ENCODE results near the gene INSRR. TPM values are rescaled to one million over a fixed set of nuclear protein-coding genes. Genes with fewer than 3 reads are reported as not detected.

Gene INSRR
- total RNA-seq, 1 donor from 2014 or later, result 0.45 TPM

DNA sequence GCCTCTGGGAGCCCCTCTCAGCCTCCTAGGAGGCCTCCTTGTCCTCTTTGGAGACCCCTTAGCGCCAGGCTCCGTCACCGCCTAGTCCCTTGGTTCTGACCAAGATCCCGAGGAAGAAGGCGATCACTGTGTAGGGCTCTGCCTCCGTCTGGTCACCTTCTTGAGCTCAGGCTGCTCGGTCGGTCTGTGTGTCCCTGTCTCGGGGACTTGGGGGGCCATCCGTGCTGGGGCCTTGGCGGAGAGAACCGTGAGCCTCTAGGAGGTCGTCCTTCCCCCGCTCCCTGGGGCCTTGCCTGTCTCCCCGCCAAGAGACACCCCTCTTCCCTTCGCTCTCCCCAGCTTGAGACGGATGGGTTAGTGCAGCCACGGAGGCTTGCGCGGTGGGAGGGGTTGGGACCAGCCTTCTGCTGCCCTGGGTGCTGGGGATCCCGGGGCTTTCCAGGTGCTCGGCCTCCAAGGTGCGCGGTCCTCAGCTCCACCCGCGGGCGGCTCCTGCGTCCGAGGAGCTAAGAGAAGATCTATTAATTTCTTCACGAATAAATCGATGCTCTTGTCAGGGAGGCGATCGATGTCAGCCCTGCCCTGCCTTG is 701 bp upstream of the INSRR start:
- H3K9me3 Mint-ChIP-seq, result no peaks in the 10 kb centered on the region
- peak overlapping the region; percentile 59 for H3K4me3 Mint-ChIP-seq
- H3K36me3 Mint-ChIP-seq, result no peaks in the 10 kb centered on the region
- H3K27me3 Mint-ChIP-seq (ENCODE audit: low read depth), result peaks cover 70% of the 10 kb centered on the region
- no peak overlapping the region for H3K27ac Mint-ChIP-seq
- DNase-seq (ENCODE audit: low spot score in 2 of 2, unreplicated experiment in 2 of 2), result no peak
- H3K4me1 Mint-ChIP-seq, result peaks cover 42% of the 10 kb centered on the region
- TF ChIP-seq, protein P1, sequence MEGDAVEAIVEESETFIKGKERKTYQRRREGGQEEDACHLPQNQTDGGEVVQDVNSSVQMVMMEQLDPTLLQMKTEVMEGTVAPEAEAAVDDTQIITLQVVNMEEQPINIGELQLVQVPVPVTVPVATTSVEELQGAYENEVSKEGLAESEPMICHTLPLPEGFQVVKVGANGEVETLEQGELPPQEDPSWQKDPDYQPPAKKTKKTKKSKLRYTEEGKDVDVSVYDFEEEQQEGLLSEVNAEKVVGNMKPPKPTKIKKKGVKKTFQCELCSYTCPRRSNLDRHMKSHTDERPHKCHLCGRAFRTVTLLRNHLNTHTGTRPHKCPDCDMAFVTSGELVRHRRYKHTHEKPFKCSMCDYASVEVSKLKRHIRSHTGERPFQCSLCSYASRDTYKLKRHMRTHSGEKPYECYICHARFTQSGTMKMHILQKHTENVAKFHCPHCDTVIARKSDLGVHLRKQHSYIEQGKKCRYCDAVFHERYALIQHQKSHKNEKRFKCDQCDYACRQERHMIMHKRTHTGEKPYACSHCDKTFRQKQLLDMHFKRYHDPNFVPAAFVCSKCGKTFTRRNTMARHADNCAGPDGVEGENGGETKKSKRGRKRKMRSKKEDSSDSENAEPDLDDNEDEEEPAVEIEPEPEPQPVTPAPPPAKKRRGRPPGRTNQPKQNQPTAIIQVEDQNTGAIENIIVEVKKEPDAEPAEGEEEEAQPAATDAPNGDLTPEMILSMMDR (IDR thresholded peaks at IDR 0.05; ENCODE audit: unreplicated experiment), result no peak

DNA sequence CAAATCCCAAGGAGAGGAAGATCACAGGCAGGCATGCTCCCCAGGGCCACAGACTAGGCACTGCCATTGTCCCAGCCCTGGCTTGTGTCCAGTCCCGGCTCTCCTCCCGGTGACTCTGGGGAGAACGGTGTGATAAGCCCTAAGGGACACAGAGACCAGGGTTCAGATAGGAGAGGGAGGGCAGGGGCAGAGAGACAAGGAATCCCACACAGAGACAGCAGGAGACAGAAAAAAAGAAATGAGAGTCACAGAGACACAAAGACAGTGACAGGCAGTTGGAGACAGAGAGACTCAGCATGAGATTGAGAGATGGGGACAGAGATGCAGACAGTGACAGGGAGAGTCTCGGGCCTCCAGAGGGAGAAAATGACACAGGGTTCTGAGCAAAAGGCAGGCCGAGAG is 361 bp downstream of the INSRR start:
- Mint-ChIP-seq H3K27ac (no peak overlapping the region), H3K36me3 (no peaks in the 10 kb centered on the region), H3K4me3 (peak overlapping the region; percentile 46), H3K27me3 (ENCODE audit: low read depth) (peaks cover 79% of the 10 kb centered on the region), H3K4me1 (peaks cover 35% of the 10 kb centered on the region), H3K9me3 (no peaks in the 10 kb centered on the region)
- TF ChIP-seq, protein P1 (IDR thresholded peaks at IDR 0.05; ENCODE audit: unreplicated experiment), result no peak
- DNase-seq (ENCODE audit: low spot score in 2 of 2, unreplicated experiment in 2 of 2), result no peak

DNA sequence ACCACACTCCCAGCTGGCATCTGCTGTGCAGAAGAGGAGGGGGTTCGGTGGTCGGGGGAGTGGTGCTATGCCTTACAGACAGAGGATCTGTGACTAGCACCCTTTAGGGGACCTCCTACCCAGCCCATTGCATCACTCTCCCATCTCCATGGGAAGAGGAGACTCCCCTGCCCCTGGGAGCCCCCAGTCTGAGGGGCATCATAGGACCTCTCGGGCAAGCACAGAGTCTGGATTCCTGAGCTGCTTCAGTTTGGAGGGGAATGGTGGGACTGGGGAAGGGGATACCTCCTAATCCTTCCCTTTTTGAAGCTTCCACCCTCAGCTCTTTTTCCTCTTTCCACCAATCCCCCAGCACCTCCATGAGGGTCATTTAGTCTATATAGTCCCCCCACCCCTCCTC is 1.4 kb downstream of the INSRR start:
- TF ChIP-seq, protein P1 (IDR thresholded peaks at IDR 0.05; ENCODE audit: unreplicated experiment), result no peak
- H3K27me3 Mint-ChIP-seq (ENCODE audit: low read depth), result peaks cover 84% of the 10 kb centered on the region
- H3K4me3 Mint-ChIP-seq, result no peak overlapping the region

DNA sequence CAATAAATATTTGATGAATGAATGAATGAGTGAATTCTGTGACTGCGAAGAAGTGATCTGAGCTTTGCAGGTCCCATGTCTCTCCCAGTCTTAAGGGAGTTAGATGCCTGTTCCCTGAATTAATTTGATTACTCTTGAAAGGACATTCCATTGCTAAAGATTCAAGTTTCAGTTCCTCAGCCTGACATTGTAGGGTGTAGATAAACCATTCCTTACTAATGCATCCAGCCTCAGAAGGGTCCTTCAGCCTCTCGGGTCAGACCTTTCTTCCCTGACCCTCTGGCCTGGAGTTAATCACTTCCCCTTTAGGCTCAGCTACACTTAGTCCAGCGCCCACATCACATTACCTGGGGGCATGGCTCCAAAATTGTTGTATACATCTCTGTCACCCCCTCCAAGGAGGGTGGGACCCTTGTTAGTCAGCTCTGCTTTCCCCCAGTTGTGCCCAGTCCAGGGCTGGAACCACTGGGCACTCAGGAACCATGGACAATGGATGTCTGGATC is 2.6 kb downstream of the INSRR start:
- no peak for DNase-seq (ENCODE audit: low spot score in 2 of 2, unreplicated experiment in 2 of 2)
- TF ChIP-seq, protein P1 (IDR thresholded peaks at IDR 0.05; ENCODE audit: unreplicated experiment), result no peak
- no peaks in the 10 kb centered on the region for H3K36me3 Mint-ChIP-seq
- H3K27ac Mint-ChIP-seq, result no peak overlapping the region
- H3K27me3 Mint-ChIP-seq (ENCODE audit: low read depth), result peaks cover 78% of the 10 kb centered on the region
- peaks cover 17% of the 10 kb centered on the region for H3K4me1 Mint-ChIP-seq
- H3K9me3 Mint-ChIP-seq, result no peaks in the 10 kb centered on the region
- H3K4me3 Mint-ChIP-seq, result no peak overlapping the region

More for the DNA sequence above, 1.4 kb downstream of the INSRR start:
- DNase-seq (ENCODE audit: low spot score in 2 of 2, unreplicated experiment in 2 of 2), result no peak
- Mint-ChIP-seq H3K36me3 (no peaks in the 10 kb centered on the region), H3K9me3 (no peaks in the 10 kb centered on the region), H3K4me1 (peaks cover 24% of the 10 kb centered on the region), H3K27ac (no peak overlapping the region)

DNA sequence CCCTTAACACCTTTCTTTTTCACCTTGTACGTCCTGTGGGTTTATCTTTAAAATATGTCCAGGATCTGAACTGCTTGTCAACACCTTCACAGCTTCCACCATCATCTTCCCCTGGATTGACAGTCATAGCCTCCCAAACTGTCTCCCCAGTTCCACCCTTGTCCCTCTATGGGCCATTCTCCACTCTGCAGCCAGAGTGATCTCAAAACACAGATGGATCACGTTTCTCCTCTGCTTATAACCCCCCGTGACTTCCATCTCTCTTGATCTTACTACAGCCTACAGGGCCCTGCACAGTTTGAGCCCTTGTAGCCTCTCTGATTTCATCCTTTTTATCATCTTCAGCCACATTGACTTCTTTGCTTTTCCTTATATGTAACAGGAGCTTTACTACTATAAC is 4.3 kb downstream of the INSRR start:
- TF ChIP-seq, protein P1 (IDR thresholded peaks at IDR 0.05; ENCODE audit: unreplicated experiment), result no peak
- no peak overlapping the region for H3K27ac Mint-ChIP-seq
- H3K4me1 Mint-ChIP-seq, result peaks cover 9% of the 10 kb centered on the region
- no peaks in the 10 kb centered on the region for H3K36me3 Mint-ChIP-seq
- peaks cover 78% of the 10 kb centered on the region for H3K27me3 Mint-ChIP-seq (ENCODE audit: low read depth)
- H3K9me3 Mint-ChIP-seq, result no peaks in the 10 kb centered on the region
- DNase-seq (ENCODE audit: low spot score in 2 of 2, unreplicated experiment in 2 of 2), result no peak
- H3K4me3 Mint-ChIP-seq, result no peak overlapping the region

Data from mesothelial cell of epicardium (in vitro differentiated cells).